Measurements from ENCODE around the gene STX2. TPM values are rescaled to one million over a fixed set of nuclear protein-coding genes. Genes with fewer than 3 reads are reported as not detected.
"Not testable (repeated sequence)": the region's sequence is repeated elsewhere in the genome, so short reads cannot be mapped to it uniquely, and the experiment has no call there.

The STX2 gene
- total RNA-seq, 1 experiment from 2014 or later: 48.7 TPM

DNA sequence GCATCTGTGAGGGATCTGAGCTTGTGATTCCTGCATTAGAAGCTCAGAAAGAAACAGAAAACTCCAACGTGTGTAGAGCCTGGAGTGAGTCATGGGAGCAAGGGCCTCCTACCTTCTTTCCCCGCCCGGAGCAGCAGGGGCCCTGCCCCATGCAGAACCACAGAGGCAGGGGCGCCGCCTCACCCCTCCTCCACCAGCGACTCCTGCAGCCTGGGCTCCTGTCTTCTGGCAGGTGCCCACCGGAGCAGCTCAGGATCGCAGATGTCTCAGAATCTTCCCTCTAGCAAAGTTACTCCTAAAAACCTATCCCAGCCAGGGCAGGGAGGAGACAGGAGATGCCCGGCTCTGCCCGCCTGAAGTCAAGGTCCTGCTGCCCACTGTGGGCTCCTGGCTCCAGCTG is 58.7 kb downstream of the STX2 start:
- in situ Hi-C loops (cut with HindIII; ENCODE audit: low sequenced_read_pairs): no loop called here
- no peak for DNase-seq (ENCODE audit: low spot score)

GRCh38 chr12:130778776-130779175 is 60.3 kb downstream of the STX2 start:
- DNase-seq (ENCODE audit: low spot score): no peak
- in situ Hi-C loops (cut with HindIII; ENCODE audit: low sequenced_read_pairs): no loop called here

GRCh38 chr12:130776857-130777339 is 62.2 kb downstream of the STX2 start:
- in situ Hi-C loops (cut with HindIII; ENCODE audit: low sequenced_read_pairs): no loop called here

DNA sequence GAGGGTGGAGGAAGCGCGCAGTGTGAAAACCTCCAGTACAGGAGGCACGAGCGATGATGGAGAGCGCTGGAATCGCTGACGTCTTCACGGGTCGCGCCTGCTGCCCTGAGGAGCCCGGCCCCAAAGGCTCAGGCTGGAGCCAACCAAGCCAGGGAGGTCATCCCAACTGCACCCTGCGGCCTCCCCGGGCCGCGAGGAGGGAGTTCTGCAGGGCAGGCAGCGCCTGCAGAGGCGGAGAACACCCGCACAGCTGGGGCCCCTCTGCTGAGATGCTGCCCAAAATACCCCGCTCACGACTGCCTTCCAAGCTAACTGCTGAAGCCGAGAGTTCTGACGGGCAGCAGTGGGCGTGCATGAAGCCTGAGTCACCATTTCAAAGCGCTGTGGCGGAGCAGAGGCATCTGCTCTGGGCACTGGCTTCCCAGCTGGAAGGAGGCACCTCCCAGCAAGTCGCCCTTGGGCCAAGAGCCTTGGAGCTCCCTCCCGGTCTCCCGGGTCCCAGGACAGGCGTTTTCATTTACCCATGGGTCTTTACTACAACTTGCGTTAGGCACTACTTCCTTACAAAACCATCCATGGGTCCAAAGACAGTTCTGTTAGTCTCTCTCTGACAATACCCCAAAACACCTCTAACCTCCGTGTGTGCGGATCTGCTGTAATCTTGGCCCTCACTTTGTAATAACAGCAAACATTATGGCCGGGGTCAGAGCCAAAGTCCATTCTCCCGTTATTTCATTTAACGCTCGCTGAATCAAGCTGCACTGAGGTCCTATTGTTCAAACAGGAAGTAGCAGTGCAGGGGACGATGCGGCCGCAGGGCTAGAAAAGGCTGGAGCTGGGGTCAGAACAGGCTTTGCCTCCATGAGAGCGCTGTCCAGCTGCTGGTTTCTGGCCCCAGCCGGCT is 62.8 kb downstream of the STX2 start:
- DNase-seq (ENCODE audit: low spot score): no peak
- in situ Hi-C loops (cut with HindIII; ENCODE audit: low sequenced_read_pairs): no loop called here

More at GRCh38 chr12:130776857-130777339, 62.2 kb downstream of the STX2 start:
- no peak for DNase-seq (ENCODE audit: low spot score)

DNA sequence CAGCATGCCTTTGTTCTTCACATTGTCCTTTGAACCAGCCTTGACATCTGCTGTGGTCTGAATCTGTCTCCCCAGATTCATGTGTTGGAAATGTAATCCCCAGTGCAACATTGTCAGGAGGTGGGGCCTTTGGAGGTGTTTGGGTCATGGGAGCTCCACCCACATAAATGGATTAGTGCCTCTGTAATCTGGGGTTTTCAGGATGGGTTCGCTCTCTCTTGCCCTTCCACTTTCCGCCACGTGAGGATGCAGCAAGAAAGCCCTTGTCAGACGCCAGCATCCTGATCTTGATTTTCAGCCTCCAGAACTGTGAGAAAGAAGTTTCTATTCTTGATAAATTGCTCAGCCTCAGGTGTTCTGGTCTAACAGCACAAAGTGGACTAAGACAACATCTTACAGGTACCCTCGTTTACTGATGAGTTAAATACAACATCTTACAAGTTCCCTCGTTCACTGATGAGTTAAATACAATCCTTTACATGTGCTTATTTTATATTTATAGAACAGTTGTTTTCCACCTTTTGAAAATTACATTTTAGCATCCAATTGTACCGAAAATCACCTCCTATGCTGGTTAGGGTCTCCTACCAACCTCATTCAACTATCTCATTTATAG is 68.5 kb downstream of the STX2 start:
- no peak for DNase-seq (ENCODE audit: low spot score)
- in situ Hi-C loops (cut with HindIII; ENCODE audit: low sequenced_read_pairs): no loop called here

GRCh38 chr12:130768120-130768519 is 70.9 kb downstream of the STX2 start:
- no peak for DNase-seq (ENCODE audit: low spot score)
- in situ Hi-C loops (cut with HindIII; ENCODE audit: low sequenced_read_pairs): no loop called here

- no peak for DNase-seq (ENCODE audit: low spot score)
- in situ Hi-C loops (cut with HindIII; ENCODE audit: low sequenced_read_pairs): no loop called here
Measured at GRCh38 chr12:130766470-130766869, 72.6 kb downstream of the STX2 start.

GRCh38 chr12:130765186-130765659 is 73.8 kb downstream of the STX2 start:
- in situ Hi-C loops (cut with HindIII; ENCODE audit: low sequenced_read_pairs): no loop called here
- DNase-seq (ENCODE audit: low spot score): no peak

- in situ Hi-C loops (cut with HindIII; ENCODE audit: low sequenced_read_pairs): no loop called here
Measured at GRCh38 chr12:130764475-130765185, 74.4 kb downstream of the STX2 start.

DNA sequence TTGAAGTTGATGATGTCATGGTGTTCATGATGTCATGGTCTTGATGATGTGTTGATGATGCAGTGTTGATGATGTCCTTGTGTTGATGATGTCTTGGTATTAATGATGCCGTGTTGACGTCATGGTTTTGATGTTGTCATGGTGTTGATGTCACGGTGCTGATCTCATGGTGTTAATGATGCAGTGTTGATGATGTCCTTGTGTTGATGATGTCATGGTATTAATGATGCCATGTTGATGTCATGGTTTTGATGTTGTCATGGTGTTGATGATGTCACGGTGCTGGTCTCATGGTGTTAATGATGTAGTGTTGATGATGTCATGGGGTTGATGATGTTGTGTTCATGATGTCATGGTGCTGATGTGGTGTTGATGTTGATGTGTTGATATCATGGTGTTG is 75.0 kb downstream of the STX2 start:
- no peak for DNase-seq (ENCODE audit: low spot score)
- in situ Hi-C loops (cut with HindIII; ENCODE audit: low sequenced_read_pairs): no loop called here

More at GRCh38 chr12:130764475-130765185, 74.4 kb downstream of the STX2 start:
- no peak for DNase-seq (ENCODE audit: low spot score)

- DNase-seq (ENCODE audit: low spot score): no peak
- in situ Hi-C loops (cut with HindIII; ENCODE audit: low sequenced_read_pairs): no loop called here
Measured at GRCh38 chr12:130762319-130762675, 76.8 kb downstream of the STX2 start.

DNA sequence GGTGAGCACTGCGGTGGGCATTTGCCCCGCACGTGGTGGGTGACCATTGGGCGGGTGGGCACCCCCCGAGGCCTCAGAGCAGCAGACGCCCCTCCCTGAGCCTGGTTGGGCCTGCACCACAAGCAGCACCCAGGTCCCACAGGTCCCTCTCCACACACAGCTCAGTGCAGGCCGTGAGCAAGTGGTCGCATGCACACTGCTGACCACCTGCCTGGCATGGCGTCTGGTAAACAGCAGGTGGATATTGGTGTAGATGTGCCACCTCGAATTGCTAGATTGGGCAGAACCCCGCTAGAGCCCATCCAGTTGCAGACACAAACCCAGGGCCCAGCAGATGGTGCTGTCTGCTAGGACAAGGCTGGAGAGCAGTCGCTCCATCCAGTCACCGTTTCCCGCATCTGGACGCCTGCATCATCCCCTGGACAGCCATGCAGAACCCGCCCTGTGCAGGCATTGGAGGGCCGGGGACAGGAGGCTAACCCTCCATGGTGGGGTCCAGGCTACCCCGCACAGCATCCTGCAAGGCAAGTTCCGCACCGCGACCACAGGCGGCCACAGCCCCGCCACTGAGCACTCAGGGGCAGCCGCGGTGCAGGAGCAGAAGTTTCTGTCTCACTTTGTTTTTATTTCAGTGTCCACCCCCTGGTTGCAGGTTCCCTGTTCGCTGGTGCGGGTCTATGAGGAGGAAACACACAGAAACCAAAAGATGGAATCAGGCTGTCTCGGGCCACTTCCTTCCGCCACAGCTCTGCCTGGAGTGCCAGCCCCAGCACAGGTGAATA is 77.3 kb downstream of the STX2 start:
- in situ Hi-C loops (cut with HindIII; ENCODE audit: low sequenced_read_pairs): no loop called here
- DNase-seq (ENCODE audit: low spot score): peak; percentile 23

- DNase-seq (ENCODE audit: low spot score): peak; percentile 14
- in situ Hi-C loops (cut with HindIII; ENCODE audit: low sequenced_read_pairs): no loop called here
Measured at GRCh38 chr12:130754234-130754901, 84.7 kb downstream of the STX2 start.

GRCh38 chr12:130752692-130753230 is 86.3 kb downstream of the STX2 start:
- in situ Hi-C loops (cut with HindIII; ENCODE audit: low sequenced_read_pairs): no loop called here
- no peak for DNase-seq (ENCODE audit: low spot score)

GRCh38 chr12:130752037-130752436 is 87.0 kb downstream of the STX2 start:
- in situ Hi-C loops (cut with HindIII; ENCODE audit: low sequenced_read_pairs); DNase-seq (ENCODE audit: low spot score): not testable (repeated sequence)

DNA sequence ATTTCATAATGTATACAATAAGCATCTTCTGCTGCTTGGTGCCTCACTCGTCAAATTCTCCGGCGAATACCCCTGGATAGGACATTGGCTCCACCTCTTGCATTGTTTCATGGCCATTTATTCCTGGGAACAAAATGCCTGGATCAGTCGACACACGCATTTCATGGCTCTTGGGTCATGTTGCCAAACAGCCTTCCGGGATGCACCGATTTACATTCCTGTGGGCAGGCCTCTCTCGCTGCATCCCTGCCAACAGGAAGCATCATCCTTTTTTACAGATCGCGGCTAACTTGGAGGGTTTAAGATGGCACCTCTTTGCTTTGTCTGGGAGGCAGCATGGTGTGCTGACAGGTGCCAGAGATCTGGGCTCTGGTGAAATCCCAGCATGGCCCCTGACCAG is 90.3 kb downstream of the STX2 start:
- DNase-seq (ENCODE audit: low spot score): no peak
- in situ Hi-C loops (cut with HindIII; ENCODE audit: low sequenced_read_pairs): no loop called here

- peak; percentile 65 for DNase-seq (ENCODE audit: low spot score)
Measured at GRCh38 chr12:130747867-130748740, 90.9 kb downstream of the STX2 start.

More at GRCh38 chr12:130747867-130748740, 90.9 kb downstream of the STX2 start:
- in situ Hi-C loops (cut with HindIII; ENCODE audit: low sequenced_read_pairs): no loop called here

Data from G401 (cell line).